ENCODE results near the gene CCDC40. TPM values are rescaled to one million over a fixed set of nuclear protein-coding genes. Genes with fewer than 3 reads are reported as not detected.
"Not testable (repeated sequence)": the region's sequence is repeated elsewhere in the genome, so short reads cannot be mapped to it uniquely, and the experiment has no call there.

Gene CCDC40
- total RNA-seq, 1 donor from 2014 or later = 1.0 TPM

GRCh38 chr17:80080081-80080480 is 43.6 kb downstream of the CCDC40 start:
- H3K4me1 ChIP-seq (ENCODE audit: control insufficient read depth in 3 of 3, insufficient read depth in 3 of 3, low read length in 3 of 3) = peaks cover 5 to 6% (median 5%) of the 10 kb centered on the region in 3 donors
- no peaks in the 10 kb centered on the region for H3K27me3 ChIP-seq (ENCODE audit: control insufficient read depth in 3 of 3, insufficient read depth in 3 of 3, low read length in 3 of 3)
- H3K4me3 ChIP-seq (ENCODE audit: low read length in 3 of 3) = no peak overlapping the region
- no peaks in the 10 kb centered on the region for H3K36me3 ChIP-seq (ENCODE audit: control insufficient read depth in 3 of 3, insufficient read depth in 3 of 3, low read length in 3 of 3)
- H3K9me3 ChIP-seq (ENCODE audit: control insufficient read depth in 3 of 3, low read length in 3 of 3) = no peaks in the 10 kb centered on the region
- H3K27ac ChIP-seq (ENCODE audit: low read depth, low read length) = no peak overlapping the region
- H3K9ac ChIP-seq (ENCODE audit: low read depth in 1 of 3, low read length in 3 of 3) = no peak overlapping the region

GRCh38 chr17:80081596-80081995 is 45.2 kb downstream of the CCDC40 start:
- Histone ChIP-seq H3K27me3 (ENCODE audit: control insufficient read depth in 3 of 3, insufficient read depth in 3 of 3, low read length in 3 of 3) (no peaks in the 10 kb centered on the region), H3K4me3 (ENCODE audit: low read length in 3 of 3) (no peak overlapping the region), H3K9ac (ENCODE audit: low read depth in 1 of 3, low read length in 3 of 3) (no peak overlapping the region), H3K27ac (ENCODE audit: low read depth, low read length) (no peak overlapping the region), H3K4me1 (ENCODE audit: control insufficient read depth in 3 of 3, insufficient read depth in 3 of 3, low read length in 3 of 3) (peaks cover 5 to 6% (median 5%) of the 10 kb centered on the region in 3 donors), H3K9me3 (ENCODE audit: control insufficient read depth in 3 of 3, low read length in 3 of 3) (no peaks in the 10 kb centered on the region), H3K36me3 (ENCODE audit: control insufficient read depth in 3 of 3, insufficient read depth in 3 of 3, low read length in 3 of 3) (no peaks in the 10 kb centered on the region)

GRCh38 chr17:80082403-80083135 is 46.1 kb downstream of the CCDC40 start:
- peaks cover 5 to 6% (median 5%) of the 10 kb centered on the region in 3 donors for H3K4me1 ChIP-seq (ENCODE audit: control insufficient read depth in 3 of 3, insufficient read depth in 3 of 3, low read length in 3 of 3)
- no peak overlapping the region for H3K27ac ChIP-seq (ENCODE audit: low read depth, low read length)
- H3K36me3 ChIP-seq (ENCODE audit: control insufficient read depth in 3 of 3, insufficient read depth in 3 of 3, low read length in 3 of 3) = no peaks in the 10 kb centered on the region
- H3K4me3 ChIP-seq (ENCODE audit: low read length in 3 of 3) = no peak overlapping the region
- H3K27me3 ChIP-seq (ENCODE audit: control insufficient read depth in 3 of 3, insufficient read depth in 3 of 3, low read length in 3 of 3) = no peaks in the 10 kb centered on the region
- no peaks in the 10 kb centered on the region for H3K9me3 ChIP-seq (ENCODE audit: control insufficient read depth in 3 of 3, low read length in 3 of 3)
- peak overlapping the region in 1 of 3 donors; percentile 16 for H3K9ac ChIP-seq (ENCODE audit: low read depth in 1 of 3, low read length in 3 of 3)

GRCh38 chr17:80083136-80083661 is 46.8 kb downstream of the CCDC40 start:
- H3K27me3 ChIP-seq (ENCODE audit: control insufficient read depth in 3 of 3, insufficient read depth in 3 of 3, low read length in 3 of 3) = no peaks in the 10 kb centered on the region
- no peak overlapping the region for H3K9ac ChIP-seq (ENCODE audit: low read depth in 1 of 3, low read length in 3 of 3)
- no peak overlapping the region for H3K27ac ChIP-seq (ENCODE audit: low read depth, low read length)
- no peaks in the 10 kb centered on the region for H3K36me3 ChIP-seq (ENCODE audit: control insufficient read depth in 3 of 3, insufficient read depth in 3 of 3, low read length in 3 of 3)
- H3K4me3 ChIP-seq (ENCODE audit: low read length in 3 of 3) = no peak overlapping the region
- H3K4me1 ChIP-seq (ENCODE audit: control insufficient read depth in 3 of 3, insufficient read depth in 3 of 3, low read length in 3 of 3) = peaks cover 5 to 6% (median 5%) of the 10 kb centered on the region in 3 donors
- H3K9me3 ChIP-seq (ENCODE audit: control insufficient read depth in 3 of 3, low read length in 3 of 3) = no peaks in the 10 kb centered on the region

- no peaks in the 10 kb centered on the region for H3K27me3 ChIP-seq (ENCODE audit: control insufficient read depth in 3 of 3, insufficient read depth in 3 of 3, low read length in 3 of 3)
- H3K9ac ChIP-seq (ENCODE audit: low read depth in 1 of 3, low read length in 3 of 3) = no peak overlapping the region
- no peaks in the 10 kb centered on the region for H3K9me3 ChIP-seq (ENCODE audit: control insufficient read depth in 3 of 3, low read length in 3 of 3)
- peaks cover 5 to 6% (median 5%) of the 10 kb centered on the region in 3 donors for H3K4me1 ChIP-seq (ENCODE audit: control insufficient read depth in 3 of 3, insufficient read depth in 3 of 3, low read length in 3 of 3)
- no peak overlapping the region for H3K27ac ChIP-seq (ENCODE audit: low read depth, low read length)
- H3K36me3 ChIP-seq (ENCODE audit: control insufficient read depth in 3 of 3, insufficient read depth in 3 of 3, low read length in 3 of 3) = no peaks in the 10 kb centered on the region
- no peak overlapping the region for H3K4me3 ChIP-seq (ENCODE audit: low read length in 3 of 3)
Observed at GRCh38 chr17:80084773-80085172, 48.3 kb downstream of the CCDC40 start.

GRCh38 chr17:80086081-80086480 is 49.6 kb downstream of the CCDC40 start:
- Histone ChIP-seq H3K4me1 (ENCODE audit: control insufficient read depth in 3 of 3, insufficient read depth in 3 of 3, low read length in 3 of 3) (peaks cover 5 to 6% (median 5%) of the 10 kb centered on the region in 3 donors), H3K36me3 (ENCODE audit: control insufficient read depth in 3 of 3, insufficient read depth in 3 of 3, low read length in 3 of 3) (no peaks in the 10 kb centered on the region), H3K9me3 (ENCODE audit: control insufficient read depth in 3 of 3, low read length in 3 of 3) (no peaks in the 10 kb centered on the region), H3K9ac (ENCODE audit: low read depth in 1 of 3, low read length in 3 of 3) (no peak overlapping the region), H3K27me3 (ENCODE audit: control insufficient read depth in 3 of 3, insufficient read depth in 3 of 3, low read length in 3 of 3) (no peaks in the 10 kb centered on the region), H3K27ac (ENCODE audit: low read depth, low read length) (no peak overlapping the region), H3K4me3 (ENCODE audit: low read length in 3 of 3) (no peak overlapping the region)

GRCh38 chr17:80086616-80087015 is 50.2 kb downstream of the CCDC40 start:
- Histone ChIP-seq H3K9me3 (ENCODE audit: control insufficient read depth in 3 of 3, low read length in 3 of 3) (no peaks in the 10 kb centered on the region), H3K27ac (ENCODE audit: low read depth, low read length) (no peak overlapping the region)

GRCh38 chr17:80087346-80088265 is 51.2 kb downstream of the CCDC40 start:
- Histone ChIP-seq H3K36me3 (ENCODE audit: control insufficient read depth in 3 of 3, insufficient read depth in 3 of 3, low read length in 3 of 3) (no peaks in the 10 kb centered on the region), H3K9me3 (ENCODE audit: control insufficient read depth in 3 of 3, low read length in 3 of 3) (no peaks in the 10 kb centered on the region), H3K27ac (ENCODE audit: low read depth, low read length) (no peak overlapping the region), H3K9ac (ENCODE audit: low read depth in 1 of 3, low read length in 3 of 3) (no peak overlapping the region), H3K4me3 (ENCODE audit: low read length in 3 of 3) (no peak overlapping the region), H3K4me1 (ENCODE audit: control insufficient read depth in 3 of 3, insufficient read depth in 3 of 3, low read length in 3 of 3) (peaks cover 2 to 3% (median 3%) of the 10 kb centered on the region in 3 donors), H3K27me3 (ENCODE audit: control insufficient read depth in 3 of 3, insufficient read depth in 3 of 3, low read length in 3 of 3) (no peaks in the 10 kb centered on the region)

More at GRCh38 chr17:80086616-80087015, 50.2 kb downstream of the CCDC40 start:
- H3K9ac ChIP-seq (ENCODE audit: low read depth in 1 of 3, low read length in 3 of 3) = no peak overlapping the region
- peaks cover 5 to 6% (median 5%) of the 10 kb centered on the region in 3 donors for H3K4me1 ChIP-seq (ENCODE audit: control insufficient read depth in 3 of 3, insufficient read depth in 3 of 3, low read length in 3 of 3)
- H3K36me3 ChIP-seq (ENCODE audit: control insufficient read depth in 3 of 3, insufficient read depth in 3 of 3, low read length in 3 of 3) = no peaks in the 10 kb centered on the region
- no peaks in the 10 kb centered on the region for H3K27me3 ChIP-seq (ENCODE audit: control insufficient read depth in 3 of 3, insufficient read depth in 3 of 3, low read length in 3 of 3)
- no peak overlapping the region for H3K4me3 ChIP-seq (ENCODE audit: low read length in 3 of 3)

GRCh38 chr17:80089762-80090161 is 53.3 kb downstream of the CCDC40 start:
- Histone ChIP-seq H3K27me3 (ENCODE audit: control insufficient read depth in 3 of 3, insufficient read depth in 3 of 3, low read length in 3 of 3) (no peaks in the 10 kb centered on the region), H3K9me3 (ENCODE audit: control insufficient read depth in 3 of 3, low read length in 3 of 3) (no peaks in the 10 kb centered on the region), H3K36me3 (ENCODE audit: control insufficient read depth in 3 of 3, insufficient read depth in 3 of 3, low read length in 3 of 3) (no peaks in the 10 kb centered on the region), H3K27ac (ENCODE audit: low read depth, low read length) (no peak overlapping the region), H3K4me3 (ENCODE audit: low read length in 3 of 3) (no peak overlapping the region), H3K4me1 (ENCODE audit: control insufficient read depth in 3 of 3, insufficient read depth in 3 of 3, low read length in 3 of 3) (no peaks in the 10 kb centered on the region), H3K9ac (ENCODE audit: low read depth in 1 of 3, low read length in 3 of 3) (no peak overlapping the region)

GRCh38 chr17:80090164-80090563 is 53.7 kb downstream of the CCDC40 start:
- not testable (repeated sequence) for H3K4me3 ChIP-seq (ENCODE audit: low read length in 3 of 3); H3K27ac ChIP-seq (ENCODE audit: low read depth, low read length)

More at GRCh38 chr17:80090164-80090563, 53.7 kb downstream of the CCDC40 start:
- H3K36me3 ChIP-seq (ENCODE audit: control insufficient read depth in 3 of 3, insufficient read depth in 3 of 3, low read length in 3 of 3); H3K9me3 ChIP-seq (ENCODE audit: control insufficient read depth in 3 of 3, low read length in 3 of 3); H3K27me3 ChIP-seq (ENCODE audit: control insufficient read depth in 3 of 3, insufficient read depth in 3 of 3, low read length in 3 of 3); H3K4me1 ChIP-seq (ENCODE audit: control insufficient read depth in 3 of 3, insufficient read depth in 3 of 3, low read length in 3 of 3); H3K9ac ChIP-seq (ENCODE audit: low read depth in 1 of 3, low read length in 3 of 3): not testable (repeated sequence)
